Measurements from ENCODE around the gene GNB1L.
"Not testable (repeated sequence)": the region's sequence is repeated elsewhere in the genome, so short reads cannot be mapped to it uniquely, and the experiment has no call there.

GNB1L gene

DNA sequence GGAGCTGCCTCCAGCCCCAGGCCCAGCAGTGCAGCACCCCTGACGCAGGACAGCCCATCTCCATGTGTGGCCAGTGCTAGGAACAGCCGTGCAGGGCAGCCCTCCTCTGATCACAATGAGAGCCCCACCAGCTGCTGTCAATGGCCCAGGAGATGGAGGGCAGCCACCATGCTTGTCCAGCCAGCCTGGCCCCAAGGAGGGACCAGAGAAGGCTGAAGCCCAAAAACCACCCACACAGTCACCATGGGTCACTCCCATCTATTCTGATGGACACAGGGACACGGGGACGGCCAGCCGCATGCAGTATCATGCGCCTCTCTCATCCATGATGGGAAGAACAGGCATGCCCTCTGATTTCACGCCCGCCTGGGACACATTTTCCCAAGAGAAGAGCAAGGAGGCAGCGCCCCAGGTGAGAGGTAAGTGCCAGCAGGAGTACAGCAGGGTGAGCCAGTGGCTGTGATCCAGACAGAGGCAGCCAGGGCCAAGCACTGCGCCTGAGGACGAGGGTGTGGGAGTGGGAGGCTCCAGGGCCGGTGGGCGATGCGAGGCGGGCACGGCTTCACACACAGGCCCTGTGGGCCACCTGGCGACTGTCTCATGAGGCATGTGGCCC, 33.6 kb upstream of the GNB1L start:
- FAIRE-seq, result no peak

DNA sequence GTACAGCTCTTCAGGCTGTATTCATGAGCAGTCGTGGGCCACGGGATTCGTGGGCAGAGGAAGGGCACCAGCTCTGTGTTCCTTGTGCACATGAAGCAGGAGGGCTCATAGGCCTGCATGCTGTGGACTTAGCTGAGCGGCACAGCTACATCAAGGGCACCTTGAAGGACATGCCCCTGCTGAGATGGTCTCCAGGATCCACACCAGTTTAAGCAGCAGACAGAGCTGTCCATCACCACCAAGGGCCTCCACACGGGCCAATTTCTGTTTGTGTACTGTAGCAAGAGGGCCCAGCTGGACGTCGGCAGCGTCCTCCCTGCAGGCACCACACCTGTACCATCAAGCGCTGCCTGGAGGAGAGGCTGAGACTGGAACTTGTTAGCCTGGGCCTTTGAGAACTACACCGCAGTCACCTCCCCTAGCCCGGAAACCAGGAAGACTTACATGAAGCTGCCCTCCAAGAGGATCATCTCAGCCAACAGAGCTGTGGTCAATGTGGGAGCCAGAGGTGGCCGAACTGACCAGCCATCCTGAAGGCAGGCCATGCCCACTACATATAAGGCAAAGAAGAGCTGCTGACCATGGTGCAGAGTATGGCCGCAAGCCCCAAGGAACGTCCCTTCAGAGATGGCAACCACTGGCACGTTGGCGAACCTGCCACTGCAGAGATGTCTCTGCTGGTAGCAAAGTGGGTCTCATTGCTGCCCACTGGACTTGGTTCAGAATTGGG, 32.7 kb upstream of the GNB1L start:
- FAIRE-seq, result no peak

DNA sequence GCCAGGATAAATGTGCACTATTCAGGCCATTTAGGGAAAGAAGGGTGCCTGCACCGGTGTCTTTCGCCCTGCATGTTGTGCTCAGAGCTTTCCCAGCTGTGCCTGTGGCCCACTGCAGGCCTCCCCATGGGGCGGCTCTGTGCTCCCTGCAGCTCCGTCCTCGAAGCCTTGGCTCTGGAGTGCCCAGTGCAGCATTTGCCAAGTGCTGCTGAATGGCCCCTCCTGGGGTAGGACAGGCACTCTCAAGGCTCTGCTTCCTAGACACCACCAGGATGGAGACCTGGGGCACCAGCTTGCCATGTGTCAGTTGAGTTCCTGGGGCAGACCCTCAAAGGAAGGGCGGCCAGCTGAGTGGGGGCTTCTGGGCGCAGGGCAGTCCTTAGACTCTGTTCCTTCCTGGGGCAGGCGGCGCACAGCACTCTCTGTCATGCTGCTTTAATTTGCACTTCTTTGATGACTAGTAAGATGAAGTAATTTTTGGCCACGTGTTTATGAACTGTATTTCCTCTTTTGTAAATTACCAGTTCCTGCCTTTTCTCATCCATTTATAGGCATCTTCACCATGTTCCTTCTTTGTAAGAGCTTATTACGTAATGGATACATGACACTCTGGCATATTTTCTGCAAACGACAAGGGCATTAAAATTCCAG, 32.1 kb upstream of the GNB1L start:
- no peak for FAIRE-seq

DNA sequence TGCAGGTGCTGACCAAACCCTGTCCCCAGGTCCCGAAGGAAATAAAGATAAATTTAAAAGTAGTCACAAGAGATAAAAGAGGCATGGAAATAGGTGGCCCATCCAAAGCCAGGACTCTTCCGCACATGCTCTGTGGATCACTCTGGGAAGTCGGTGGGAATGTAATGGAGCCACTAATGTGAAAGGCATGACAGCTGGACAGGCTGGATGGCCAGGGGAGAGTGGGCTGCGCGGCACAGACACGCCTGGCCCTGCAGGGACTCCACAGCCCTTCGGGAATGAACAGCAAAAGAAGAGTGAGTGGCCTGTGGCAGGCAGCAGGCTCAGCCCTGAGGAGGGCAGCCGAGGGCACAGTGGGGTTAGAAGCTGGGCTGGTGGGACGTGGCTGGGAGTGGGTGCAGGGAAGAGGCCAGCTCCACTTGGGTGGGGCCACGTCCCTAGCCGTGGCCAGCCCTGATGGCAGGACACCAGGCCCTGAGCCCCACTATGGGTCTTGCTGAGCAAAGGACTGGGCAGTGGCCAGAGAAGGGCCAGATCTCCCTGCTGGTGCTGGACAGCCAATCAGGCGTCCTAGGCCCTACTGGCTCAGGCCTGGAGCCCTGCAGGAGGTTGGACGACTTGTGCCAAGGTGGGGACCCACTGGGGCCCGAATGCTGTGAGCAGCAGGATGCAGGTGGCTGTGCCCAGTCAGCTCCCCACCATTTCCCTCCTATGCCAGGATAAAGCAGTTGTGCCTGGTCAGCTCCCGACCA, 31.3 kb upstream of the GNB1L start:
- no peak for FAIRE-seq

DNA sequence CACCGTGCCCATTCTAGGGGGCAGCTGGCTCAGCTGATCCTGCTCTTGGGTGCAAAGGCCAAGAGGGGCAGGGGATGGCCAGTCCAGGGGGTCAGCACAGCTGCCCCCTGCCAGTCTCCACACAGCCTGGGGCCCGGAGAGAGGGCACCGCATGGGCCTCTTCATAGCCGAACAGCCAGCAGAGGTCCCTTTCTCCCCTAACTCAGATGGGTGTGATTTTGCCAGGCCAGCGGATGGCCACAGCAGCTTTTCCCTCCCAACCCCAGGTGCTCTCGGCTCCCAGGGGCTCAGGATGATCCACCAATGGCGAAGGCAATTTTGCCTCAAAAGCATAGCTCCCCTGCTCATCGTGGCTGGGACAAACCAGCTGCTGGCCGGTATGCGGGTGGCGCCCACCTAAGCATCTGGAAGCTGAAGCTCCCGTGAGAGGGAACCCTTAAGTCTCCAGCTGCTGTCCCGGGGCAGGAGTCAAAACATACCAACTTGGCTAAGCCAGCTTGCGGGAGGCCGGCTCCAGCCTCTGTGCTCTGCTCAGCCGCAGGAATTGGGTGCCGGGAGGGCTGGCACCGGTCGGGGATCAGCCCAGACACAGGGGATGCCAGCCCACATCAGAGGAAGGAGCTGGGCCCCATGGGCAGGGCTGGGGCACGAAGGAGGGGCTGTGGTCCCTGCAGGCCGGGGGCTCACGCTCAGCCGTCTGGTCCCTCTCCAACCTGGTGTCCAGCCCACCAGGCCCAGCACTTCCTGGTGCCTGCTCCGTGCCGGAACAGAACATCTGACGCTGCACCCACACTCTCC, 30.5 kb upstream of the GNB1L start:
- FAIRE-seq, result no peak

DNA sequence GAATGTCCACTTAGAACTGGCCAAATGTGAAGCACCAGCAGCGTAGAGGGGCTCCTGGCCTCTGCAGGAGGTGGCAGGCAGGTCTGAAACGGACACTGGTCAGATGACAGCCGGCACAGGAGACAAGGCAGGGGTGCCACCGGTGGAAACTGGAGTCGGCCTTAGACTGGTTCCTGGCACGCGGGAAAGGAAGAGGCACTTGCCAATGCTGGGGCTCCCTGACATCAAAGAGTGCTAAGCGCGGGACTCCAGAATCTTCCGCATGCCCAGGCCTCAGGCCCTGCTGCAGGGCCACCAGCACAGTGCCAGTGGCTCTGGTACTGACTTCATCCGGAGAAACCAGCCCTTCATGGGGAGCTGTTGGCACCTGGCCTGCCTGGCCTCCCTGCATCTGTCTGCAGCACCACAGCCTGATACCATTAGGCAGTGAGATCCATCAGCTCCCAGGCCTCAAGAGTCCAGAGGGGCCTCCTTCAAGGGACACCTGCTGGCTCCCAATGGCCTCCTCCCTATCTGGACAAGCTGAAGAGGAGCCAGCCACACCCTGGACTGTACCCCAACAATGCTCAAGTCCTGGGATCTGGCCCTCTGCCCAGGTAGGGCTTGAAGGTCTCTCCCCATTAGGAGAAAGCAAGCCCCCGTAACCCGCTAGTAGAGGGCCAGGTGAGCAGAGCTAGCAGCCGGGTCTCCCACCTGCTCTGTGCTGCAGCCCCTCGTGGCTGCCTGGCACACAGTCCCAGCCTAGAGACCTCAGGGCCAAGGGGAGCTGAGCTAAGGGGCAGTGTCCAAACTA, 29.7 kb upstream of the GNB1L start:
- FAIRE-seq, result no peak

DNA sequence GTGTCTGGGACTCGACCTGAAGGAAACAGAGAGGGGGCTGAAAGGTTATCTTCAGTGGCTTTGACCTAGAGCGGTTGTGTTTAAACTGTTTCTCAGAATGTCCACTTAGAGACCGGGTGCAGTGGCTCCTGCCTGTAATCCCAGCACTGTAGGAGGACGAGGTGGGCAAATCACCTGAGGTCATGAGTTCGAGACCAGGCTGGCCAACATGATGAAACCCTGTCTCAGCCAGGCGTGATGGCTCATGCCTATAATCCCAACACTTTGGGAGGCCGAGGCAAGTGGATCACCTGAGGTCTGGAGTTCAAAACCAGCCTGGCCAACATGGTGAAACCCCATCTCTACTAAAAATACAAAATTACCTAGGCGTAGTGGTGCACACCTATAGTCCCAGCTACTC, 28.8 kb upstream of the GNB1L start:
- FAIRE-seq, result not testable (repeated sequence)

DNA sequence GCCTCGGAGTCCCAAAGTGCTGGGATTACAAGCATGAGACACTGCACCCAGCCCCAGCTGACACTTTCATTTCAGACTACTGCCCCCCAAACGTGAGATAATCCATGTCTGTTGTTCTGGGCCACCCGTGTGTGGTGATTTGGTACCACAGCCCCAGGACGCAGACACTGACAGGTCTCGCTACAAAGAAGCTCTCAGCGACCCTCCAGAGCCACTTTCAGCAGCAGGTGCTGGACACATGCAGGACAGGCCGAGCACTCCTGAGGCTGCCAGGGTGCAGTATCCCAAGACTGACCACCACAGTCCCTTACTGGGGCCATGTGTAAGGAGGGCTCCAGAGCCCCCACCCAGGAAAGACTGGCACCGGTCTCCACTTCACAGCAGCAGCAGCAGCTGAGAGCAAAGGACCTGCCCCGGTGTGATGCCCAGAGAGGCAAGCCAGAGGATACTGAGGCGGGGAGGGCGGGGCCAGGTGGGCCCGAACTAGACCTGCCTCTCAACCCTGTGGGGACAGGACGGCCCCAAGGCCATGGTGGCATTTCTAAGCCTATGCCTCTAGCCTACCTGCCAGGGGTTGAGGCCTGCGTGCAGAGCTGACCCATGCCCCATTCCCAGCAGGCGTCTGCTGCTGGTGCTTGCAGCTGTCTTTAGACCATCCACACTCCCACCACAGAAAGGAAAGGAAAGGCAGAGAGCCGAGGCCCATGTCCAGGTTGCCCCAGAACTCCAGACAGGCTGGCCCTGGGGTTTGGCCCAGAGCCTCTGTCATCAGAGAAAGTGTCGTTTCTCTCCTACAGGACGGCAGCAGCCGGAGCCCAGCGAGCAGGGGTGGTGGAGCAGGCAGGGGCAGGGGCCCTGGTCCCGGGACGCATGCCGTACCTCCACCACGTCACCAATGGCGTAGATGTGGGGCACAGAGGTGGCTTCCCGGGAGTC, 28.0 kb upstream of the GNB1L start:
- no peak for FAIRE-seq

DNA sequence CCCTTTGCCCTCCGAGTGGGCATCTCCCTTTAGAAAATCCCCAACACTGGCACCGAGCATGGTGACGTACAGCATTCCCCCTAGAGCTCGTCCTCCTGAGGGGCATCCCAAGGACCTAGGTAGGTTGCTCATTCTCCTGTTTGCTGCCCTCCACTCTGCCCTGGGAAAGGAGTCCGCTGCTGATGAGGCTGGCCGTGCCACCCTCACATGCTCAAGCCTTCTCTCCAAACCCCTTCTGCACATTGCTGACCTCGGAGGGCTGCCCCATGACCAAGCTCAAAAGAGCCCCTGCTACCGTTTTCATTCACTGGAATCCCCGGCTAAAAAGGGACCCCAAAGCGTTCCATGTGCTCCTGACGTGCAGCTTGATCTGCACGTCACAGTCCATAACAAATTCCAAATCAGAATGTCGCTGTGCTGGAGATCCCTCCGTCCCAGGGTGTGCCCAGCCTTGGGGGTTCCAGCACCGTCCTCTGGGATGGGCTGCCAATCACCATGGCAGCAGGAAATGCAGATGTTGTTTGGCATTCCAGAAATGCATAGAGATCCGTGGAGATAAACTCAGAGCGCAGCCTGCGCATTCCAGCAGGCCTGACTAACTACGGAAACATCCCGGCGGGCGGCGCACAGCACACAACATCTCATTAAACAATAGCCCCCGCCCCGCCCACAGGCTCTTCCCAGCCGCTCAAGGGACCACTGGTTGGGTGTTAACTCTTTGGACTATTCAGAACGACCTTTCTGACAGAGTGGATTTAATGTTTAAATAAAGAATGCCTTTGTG, 26.3 kb upstream of the GNB1L start:
- FAIRE-seq, result peak; percentile 99

DNA sequence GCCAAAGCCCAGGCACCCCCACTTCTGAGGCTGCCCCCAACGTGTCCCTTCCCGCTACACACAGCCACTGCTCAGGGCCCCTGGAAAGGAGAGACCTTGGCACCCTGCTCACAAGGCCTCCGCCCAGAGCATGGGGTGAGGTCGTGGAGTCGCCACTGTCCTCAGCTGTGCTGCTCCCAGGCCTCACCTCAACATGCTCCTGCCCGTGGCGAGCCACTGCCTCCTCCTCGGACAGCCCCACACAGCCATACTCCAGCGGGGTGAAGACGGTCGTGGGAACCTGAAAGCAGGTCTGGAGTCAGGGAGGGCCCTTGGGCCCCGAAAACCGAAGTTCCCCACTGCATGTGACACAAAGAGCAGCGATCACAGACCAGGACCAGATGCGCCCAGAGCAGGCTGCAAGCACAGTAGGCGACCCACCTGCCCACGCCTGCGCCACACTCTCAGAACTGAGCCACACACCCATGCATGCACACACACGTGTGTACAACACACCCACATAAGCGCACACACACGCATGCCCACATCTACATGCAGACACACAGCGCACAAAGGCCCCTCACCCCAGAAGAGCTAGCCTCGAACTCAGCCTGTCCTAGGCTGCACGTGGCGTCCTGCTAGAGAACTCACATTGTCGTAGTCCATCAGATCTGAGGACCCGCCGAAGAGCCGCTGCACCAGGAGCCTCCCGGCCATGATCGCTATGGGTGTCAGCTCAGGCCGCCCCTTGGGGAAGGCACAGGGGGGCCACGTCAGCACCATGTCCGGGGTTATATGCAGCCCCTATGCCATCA, 25.5 kb upstream of the GNB1L start:
- FAIRE-seq, result no peak

DNA sequence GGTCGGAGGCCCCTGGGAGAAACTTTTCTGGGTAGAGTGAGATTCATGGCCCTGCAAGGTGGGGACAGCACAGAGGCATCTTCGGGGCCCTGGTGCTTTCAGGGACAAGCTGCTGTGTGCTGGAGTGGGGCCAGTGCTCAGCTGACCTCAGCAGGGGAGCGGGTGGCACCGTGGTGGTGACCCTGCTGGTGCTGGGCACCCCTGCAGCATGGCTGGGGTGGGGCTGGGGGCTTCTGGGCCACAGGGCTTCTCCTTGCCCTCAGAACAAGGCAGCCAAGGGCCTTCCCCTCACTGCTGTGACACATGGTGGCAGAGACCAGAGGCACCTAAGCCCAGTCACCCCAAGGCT, 24.9 kb upstream of the GNB1L start:
- no peak for FAIRE-seq

DNA sequence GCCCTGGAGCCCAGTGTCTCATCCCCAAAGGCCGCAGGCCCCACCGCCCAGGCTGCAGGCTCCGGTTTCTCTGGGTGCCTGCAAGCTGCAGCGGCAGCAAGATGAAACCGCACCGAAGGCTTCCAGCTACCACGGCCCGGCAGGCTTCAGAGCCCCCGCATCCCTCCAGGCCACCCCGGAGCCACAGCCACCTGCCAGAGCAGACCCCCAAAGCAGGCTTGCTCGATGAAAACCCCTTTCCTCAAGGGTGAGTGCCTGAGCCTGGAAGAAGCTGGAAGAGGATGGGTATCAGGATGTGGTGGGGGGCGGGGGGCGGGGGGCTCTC, 24.5 kb upstream of the GNB1L start:
- FAIRE-seq, result no peak

DNA sequence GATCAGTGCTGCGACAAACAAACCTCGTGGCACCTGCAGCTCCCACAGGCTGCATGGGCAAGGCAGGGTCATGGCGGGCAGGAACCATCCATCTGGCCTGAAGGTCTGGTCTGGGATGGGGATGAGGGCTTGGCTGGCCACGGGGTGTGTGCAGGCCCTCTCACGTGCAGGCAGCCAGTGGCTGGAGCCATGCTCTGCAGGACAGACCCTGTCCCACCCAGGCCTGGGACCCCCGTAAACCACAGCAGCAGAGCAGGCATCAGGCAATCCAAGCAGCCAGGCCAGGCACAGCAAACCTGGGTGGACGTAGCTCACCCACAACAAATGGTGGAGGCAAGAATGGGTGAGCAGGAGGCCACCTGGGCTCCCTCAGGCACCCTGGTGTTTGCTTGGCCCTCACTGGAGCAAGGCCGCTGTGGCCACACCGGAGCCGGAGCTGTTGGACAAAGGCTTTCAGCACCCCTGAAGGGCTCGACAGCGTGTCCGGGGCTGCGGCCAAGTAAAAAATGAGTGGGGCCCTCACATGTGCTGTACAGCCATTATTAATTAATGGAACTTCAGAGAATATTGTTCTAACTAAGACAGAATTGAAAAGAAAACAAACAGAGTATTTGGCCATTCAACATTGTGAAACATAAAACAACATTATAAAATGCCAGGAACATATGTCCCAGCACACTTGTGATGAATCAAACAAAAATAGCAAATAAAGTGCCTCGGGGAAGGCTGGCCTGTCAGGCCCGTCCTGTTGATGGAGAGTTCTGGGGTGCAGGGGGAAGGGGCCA, 24.0 kb upstream of the GNB1L start:
- no peak for FAIRE-seq

DNA sequence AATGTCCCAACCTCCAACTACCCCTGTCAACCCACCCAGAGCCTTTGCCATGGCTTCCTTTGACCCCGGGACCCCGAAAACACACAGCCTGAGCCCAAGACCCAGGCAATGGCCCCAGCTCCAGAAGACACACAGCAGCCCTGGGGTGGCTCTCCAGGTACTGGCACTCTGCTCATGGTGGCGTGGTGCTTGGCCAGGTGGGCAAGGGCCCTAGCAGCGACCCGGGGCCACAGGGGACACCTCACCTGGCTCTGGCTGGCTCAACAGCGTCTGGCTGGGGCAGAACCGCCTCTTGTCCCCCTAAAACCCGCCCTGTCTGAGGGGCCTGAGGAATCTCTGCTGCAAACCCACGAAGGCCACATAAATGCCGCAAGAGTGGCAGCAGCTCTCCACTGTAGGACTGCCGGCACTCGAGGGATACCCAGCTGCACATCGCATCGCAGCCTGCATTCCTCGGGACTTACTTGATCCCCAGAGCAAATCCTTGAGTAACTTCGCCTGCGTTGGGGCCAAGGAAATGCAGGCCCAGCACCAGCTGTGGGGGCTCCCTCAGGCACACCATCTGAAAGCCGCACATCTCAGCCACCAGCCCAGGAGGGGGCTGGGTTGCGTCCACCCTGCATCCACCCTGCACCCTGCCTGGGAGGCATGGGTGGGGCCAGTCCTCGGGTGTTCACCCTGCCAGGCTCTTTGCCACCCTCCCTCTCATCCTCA, 23.1 kb upstream of the GNB1L start:
- FAIRE-seq, result no peak

DNA sequence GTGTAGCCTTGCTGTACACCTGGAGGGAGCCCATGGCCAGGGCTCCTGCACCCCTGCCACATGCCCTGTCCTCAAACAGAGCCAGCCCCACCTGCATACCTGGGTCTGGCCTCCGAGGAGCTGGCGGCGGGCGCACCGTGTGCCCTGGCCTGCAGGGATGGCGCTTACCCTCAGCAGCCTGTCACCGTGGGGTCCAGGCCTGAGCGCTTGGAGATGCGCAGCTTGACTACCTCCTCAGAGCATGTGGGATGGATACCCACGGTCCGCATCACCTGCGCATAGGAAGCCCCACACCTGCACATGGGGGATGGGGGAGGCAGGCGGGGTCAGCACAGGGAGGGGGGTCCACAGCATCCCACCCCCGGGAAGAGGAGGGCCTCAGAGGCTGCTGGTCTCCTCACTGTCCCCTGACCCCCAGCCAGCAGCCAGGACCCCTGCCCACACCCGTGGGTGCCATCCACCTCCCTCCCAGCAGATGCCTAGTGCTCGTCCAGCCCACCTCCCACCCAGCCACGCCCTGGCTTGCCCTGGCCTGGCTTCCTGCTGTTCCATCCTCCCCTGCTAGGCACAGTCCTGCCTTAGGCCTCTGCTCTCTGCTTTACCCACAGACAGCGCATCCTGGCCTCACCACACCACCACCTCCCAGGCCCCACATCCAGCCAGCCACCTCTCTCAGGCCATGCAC, 22.4 kb upstream of the GNB1L start:
- FAIRE-seq, result no peak

DNA sequence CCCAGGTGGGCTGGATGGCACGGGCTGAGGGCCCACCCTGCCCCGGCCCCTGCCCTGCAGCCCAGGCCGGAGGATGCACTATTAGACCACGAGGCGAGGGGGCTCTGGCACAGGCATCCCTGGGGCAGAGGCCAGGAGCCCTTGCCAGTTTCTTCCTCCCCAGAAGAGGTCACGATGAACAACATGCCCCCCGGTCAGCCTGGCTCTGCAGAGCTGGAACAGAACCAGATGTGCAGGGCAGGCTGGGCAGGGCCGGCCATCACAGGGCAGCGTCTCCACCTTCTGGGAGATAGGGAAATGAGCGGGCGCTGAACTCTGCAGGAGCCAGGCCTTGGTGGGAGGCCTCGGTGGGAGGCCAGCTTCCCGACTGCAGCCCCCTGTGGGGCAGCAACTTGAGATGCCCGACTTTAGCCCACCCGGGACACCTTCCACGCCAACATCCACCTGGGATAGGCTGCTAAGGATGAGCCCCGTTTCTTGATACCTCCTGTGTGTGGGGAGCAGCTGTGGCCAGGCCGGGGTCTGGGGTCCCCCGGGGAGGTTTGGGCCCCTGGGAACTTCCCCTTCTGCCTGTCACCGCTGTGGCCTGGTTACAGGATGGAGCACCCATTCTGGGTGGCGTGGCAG, 21.8 kb upstream of the GNB1L start:
- no peak for FAIRE-seq

Measured in G401.6 (cell line).